H1 (cell line): ENCODE data around the gene GATC. TPM values are rescaled to one million over a fixed set of nuclear protein-coding genes. Genes with fewer than 3 reads are reported as not detected.

Experiments
- CTCF ChIA-PET: fragments of 300-600 bp; sonication (Branson Sonifier 250); formaldehyde crosslinking; loops from one replicate; lab custom pipeline; 2021; ENCODE audit not compliant: partially characterized antibody; lab: Charles Lee
- POLR2A ChIA-PET: fragments of 300-600 bp; sonication (Branson Sonifier 250); formaldehyde crosslinking; loops from one replicate; lab custom pipeline; 2021; ENCODE audit warnings: inconsistent platforms; ENCODE audit not compliant: partially characterized antibody; lab: Charles Lee
- DNase-seq, 2 experiments: peaks; one replicate each; pipeline versions ENCODE4 v3.0.0 to v3.0.0-alpha.2; 2010 to 2022; ENCODE audit warnings: low spot score in 2 of 2, low read depth in 1 of 2, mixed read lengths in 1 of 2
- FAIRE-seq: peaks from 2 replicates; lab custom pipeline; 2011; peaks lifted over from hg19 to GRCh38; lab: Jason Lieb, UNC
- H2AFZ ChIP-seq: 2 replicates; pipeline ENCODE4 v1.8.1; 2012; ENCODE audit warnings: low read length, inconsistent platforms
- H2AK5ac ChIP-seq: 2 replicates; pipeline ENCODE4 v1.6.1; 2013; ENCODE audit warnings: low read depth, low read length
- H2BK120ac ChIP-seq: replicated peaks from 2 replicates; pipeline ENCODE3; 2013; ENCODE audit warnings: low read depth, low read length, inconsistent platforms
- H2BK12ac ChIP-seq: 2 replicates; pipeline ENCODE4 v1.6.1; 2013; ENCODE audit warnings: low read depth, low read length
- H2BK15ac ChIP-seq: 2 replicates; pipeline ENCODE4 v1.6.1; 2013; ENCODE audit warnings: low read length
- H2BK20ac ChIP-seq: 2 replicates; pipeline ENCODE4 v1.6.1; 2013; ENCODE audit warnings: low read length
- H2BK5ac ChIP-seq: 2 replicates; pipeline ENCODE4 v1.6.1; 2013; ENCODE audit warnings: low read depth, low read length
- H3K14ac ChIP-seq: 2 replicates; pipeline ENCODE4 v1.6.1; 2013; ENCODE audit warnings: inconsistent platforms; ENCODE audit not compliant: insufficient read length
- H3K18ac ChIP-seq: 2 replicates; pipeline ENCODE4 v1.6.1; 2013; ENCODE audit warnings: low read length; ENCODE audit errors: extremely low read depth
- H3K23ac ChIP-seq: 2 replicates; pipeline ENCODE4 v1.6.1; 2013; ENCODE audit warnings: inconsistent platforms; ENCODE audit not compliant: insufficient read length
- H3K23me2 ChIP-seq: 2 replicates; pipeline ENCODE4 v1.6.1; 2013; ENCODE audit warnings: low read depth, low read length
- H3K27ac ChIP-seq: 2 replicates; pipeline ENCODE4 v1.6.1; 2011; ENCODE audit warnings: low read depth, low read length, inconsistent platforms
- H3K27me3 ChIP-seq, 4 experiments: replicated peaks in 1 of 4; 1 replicate in 1 of 4; 2 replicates in 3 of 4; pipeline versions ENCODE4 v1.6.1 to v1.8.1; 2011 to 2013; ENCODE audit warnings: low read length in 3 of 4, mild to moderate bottlenecking in 3 of 4, inconsistent platforms in 2 of 4, mixed read lengths in 2 of 4, moderate library complexity in 1 of 4; ENCODE audit not compliant: control insufficient read depth in 3 of 4, insufficient read depth in 3 of 4; ENCODE audit errors: extremely low read depth in 1 of 4
- H3K36me3 ChIP-seq, 4 experiments: 2 replicates each; pipeline versions ENCODE4 v1.6.1 to v1.8.1; 2011 to 2013; ENCODE audit warnings: mild to moderate bottlenecking in 4 of 4, low read length in 3 of 4, moderate library complexity in 2 of 4, control low read depth in 1 of 4, inconsistent platforms in 1 of 4; ENCODE audit not compliant: insufficient read depth in 4 of 4, control insufficient read depth in 2 of 4
- H3K4ac ChIP-seq: replicated peaks from 2 replicates; pipeline ENCODE3; 2013; ENCODE audit warnings: low read length, low read depth, mixed read lengths, inconsistent platforms; ENCODE audit not compliant: insufficient read length
- H3K4me1 ChIP-seq, 4 experiments: replicated peaks in 1 of 4; 1 replicate in 1 of 4; 2 replicates in 3 of 4; pipeline versions ENCODE4 v1.6.1 to v1.8.1; 2011 to 2013; ENCODE audit warnings: low read length in 3 of 4, inconsistent platforms in 2 of 4, mixed read lengths in 1 of 4; ENCODE audit not compliant: insufficient read depth in 4 of 4, control insufficient read depth in 3 of 4
- H3K4me2 ChIP-seq, 2 experiments: 2 replicates each; pipeline versions ENCODE4 v1.6.1 to v1.8.1; 2011 to 2013; ENCODE audit warnings: low read depth in 2 of 2, low read length in 2 of 2, control low read depth in 1 of 2, inconsistent platforms in 1 of 2, mild to moderate bottlenecking in 1 of 2; ENCODE audit not compliant: insufficient read depth in 1 of 2
- H3K4me3 ChIP-seq, 4 experiments: fragments of 200-600, 300-600 bp in 1 of 4; sonication (generic), shearing (Covaris generic), sonication (Bioruptor Twin) in 1 of 4; 2 replicates each; pipeline versions ENCODE4 v1.5.1 to v1.8.1; 2011 to 2016; ENCODE audit warnings: low read length in 4 of 4, low read depth in 3 of 4, control low read depth in 2 of 4, inconsistent platforms in 2 of 4, mild to moderate bottlenecking in 2 of 4, mixed read lengths in 1 of 4, moderate library complexity in 1 of 4; ENCODE audit not compliant: insufficient read depth in 2 of 4; ENCODE audit errors: extremely low read depth in 1 of 4
- H3K56ac ChIP-seq: replicated peaks from 2 replicates; pipeline ENCODE3; 2013; ENCODE audit warnings: low read depth, mild to moderate bottlenecking, mixed read lengths, low read length, inconsistent platforms; ENCODE audit not compliant: insufficient read length
- H3K79me1 ChIP-seq: 2 replicates; pipeline ENCODE4 v1.6.1; 2013; ENCODE audit warnings: low read depth, low read length, control low read depth
- H3K79me2 ChIP-seq, 2 experiments: 2 replicates each; pipeline versions ENCODE4 v1.6.1 to v1.8.1; 2012 to 2013; ENCODE audit warnings: low read length in 2 of 2, mild to moderate bottlenecking in 2 of 2, inconsistent platforms in 1 of 2; ENCODE audit not compliant: insufficient read depth in 2 of 2, control insufficient read depth in 1 of 2
- H3K9ac ChIP-seq, 4 experiments: replicated peaks in 1 of 4; 1 replicate in 1 of 4; 2 replicates in 3 of 4; pipeline versions ENCODE4 v1.6.1 to v1.8.1; 2011 to 2013; ENCODE audit warnings: low read depth in 3 of 4, low read length in 3 of 4, control low read depth in 2 of 4, mild to moderate bottlenecking in 2 of 4, moderate library complexity in 2 of 4, inconsistent platforms in 1 of 4; ENCODE audit errors: extremely low read depth in 1 of 4
- H3K9me3 ChIP-seq, 2 experiments: 2 replicates each; pipeline versions ENCODE4 v1.6.1 to v1.8.1; 2012 to 2013; ENCODE audit warnings: mild to moderate bottlenecking in 2 of 2, moderate library complexity in 2 of 2, control low read depth in 1 of 2, inconsistent platforms in 1 of 2, low read depth in 1 of 2, low read length in 1 of 2, mixed read lengths in 1 of 2; ENCODE audit not compliant: insufficient read depth in 2 of 2
- H4K20me1 ChIP-seq, 2 experiments: replicated peaks in 1 of 2; 2 replicates each; pipeline versions ENCODE3 to v1.8.1; 2011 to 2013; ENCODE audit warnings: inconsistent platforms in 2 of 2, low read length in 2 of 2, mild to moderate bottlenecking in 1 of 2; ENCODE audit not compliant: insufficient read depth in 2 of 2, control insufficient read depth in 1 of 2
- H4K5ac ChIP-seq: 2 replicates; pipeline ENCODE4 v1.6.1; 2013; ENCODE audit warnings: low read length, low read depth, mixed read lengths, inconsistent platforms; ENCODE audit not compliant: insufficient read length
- H4K8ac ChIP-seq: 2 replicates; pipeline ENCODE4 v1.8.0; 2013; ENCODE audit warnings: mild to moderate bottlenecking, moderate library complexity, low read length, inconsistent platforms; ENCODE audit not compliant: insufficient read depth; ENCODE audit errors: extremely low read depth
- H4K91ac ChIP-seq: replicated peaks from 2 replicates; pipeline ENCODE3; 2013; ENCODE audit warnings: low read length, mixed read lengths, inconsistent platforms; ENCODE audit not compliant: insufficient read length
- CHD2 ChIP-seq: IDR thresholded peaks from 2 replicates; pipeline ENCODE4 v1.6.1; 2012; ENCODE audit warnings: low read length, improper control_type of control experiment
- CTBP2 ChIP-seq: IDR thresholded peaks from 2 replicates; pipeline ENCODE4 v1.7.0; 2011; ENCODE audit warnings: borderline replicate concordance, mild to moderate bottlenecking, moderate library complexity, mixed read lengths, low read length; ENCODE audit not compliant: insufficient read depth, insufficient read length
- FOSL1 ChIP-seq: IDR thresholded peaks from 2 replicates; pipeline ENCODE4 v1.6.1; 2011; ENCODE audit warnings: mild to moderate bottlenecking, low read depth, low read length, moderate library complexity; ENCODE audit not compliant: insufficient read depth
- HDAC6 ChIP-seq: IDR thresholded peaks from one replicate; pipeline ENCODE4 v1.7.1; 2012; ENCODE audit warnings: low read depth, mild to moderate bottlenecking, inconsistent platforms, low read length, moderate library complexity
- KDM1A ChIP-seq: fragments of 200-600, 300-600 bp; sonication (generic); IDR thresholded peaks from 2 replicates; pipeline ENCODE4 v1.7.1; 2016; ENCODE audit warnings: mild to moderate bottlenecking, low read length, borderline replicate concordance
- KDM4A ChIP-seq: IDR thresholded peaks from one replicate; pipeline ENCODE4 v1.7.1; 2012; ENCODE audit warnings: low read depth, mild to moderate bottlenecking, moderate library complexity, low read length, inconsistent platforms; ENCODE audit not compliant: severe bottlenecking
- RNF2 ChIP-seq: fragments of 200-900, 300-1000 bp; sonication (generic); IDR thresholded peaks from 2 replicates; pipeline ENCODE4 v1.7.1; 2016; ENCODE audit warnings: borderline replicate concordance, low read depth, mild to moderate bottlenecking, antibody characterized with exemption, low read length; ENCODE audit not compliant: poor library complexity, severe bottlenecking; ENCODE audit errors: missing control alignments
- SAP30 ChIP-seq: fragments of 300-600 bp; sonication (generic); IDR thresholded peaks from 2 replicates; pipeline ENCODE4 v1.7.1; 2012; ENCODE audit warnings: low read length, moderate library complexity, mild to moderate bottlenecking, inconsistent platforms; ENCODE audit not compliant: insufficient read depth, insufficient replicate concordance
- SIRT6 ChIP-seq: IDR thresholded peaks from one replicate; pipeline ENCODE4 v1.7.1; 2012; ENCODE audit warnings: low read length, inconsistent platforms
- SRF ChIP-seq: IDR thresholded peaks from 2 replicates; pipeline ENCODE4 v1.6.1; 2011; ENCODE audit warnings: mild to moderate bottlenecking, low read depth, low read length, moderate library complexity
- YY1 ChIP-seq: IDR thresholded peaks from 2 replicates; pipeline ENCODE4 v1.6.1; 2011; ENCODE audit warnings: low read depth, mild to moderate bottlenecking, low read length
- ZNF274 ChIP-seq: IDR thresholded peaks from 2 replicates; pipeline ENCODE4 v1.7.0; 2012; ENCODE audit warnings: low read length, borderline replicate concordance; ENCODE audit errors: extremely low read depth
- WGBS, 2 experiments: shearing (Covaris generic) in 1 of 2; methylation state at CpG; one replicate each; pipeline versions ENCODE4 v1.1.6 to v1.1.7; 2013 to 2015; ENCODE audit warnings: low lambda C conversion rate in 2 of 2, mixed read lengths in 2 of 2, inconsistent platforms in 1 of 2, low coverage in 1 of 2, missing lambda C conversion rate in 1 of 2; ENCODE audit not compliant: insufficient replicate concordance in 2 of 2, insufficient coverage in 1 of 2, insufficient read length in 1 of 2; ENCODE audit errors: extremely low coverage in 1 of 2, missing lambda C conversion rate in 1 of 2; 5-methylcytosine and 5-hydroxymethylcytosine counted together
- polyA plus RNA-seq, 7 experiments: library from polyadenylated mRNA; depleted of rRNA in 3 of 7; stranded (reverse) in 5 of 7; unstranded in 2 of 7; fragments of >200 nt in 5 of 7; fragments of 200-250 nt in 2 of 7; gene quantifications; 1 replicate in 5 of 7; 2 replicates in 1 of 7; 4 replicates in 1 of 7; pipeline versions ENCODE4 v1.2.1 to v1.2.3, GENCODE V29; 2011 to 2013; ENCODE audit warnings: missing spikeins in 2 of 7, mixed read lengths in 2 of 7
- total RNA-seq: library from RNA; stranded (reverse); fragmentation: NEBNext Ultra II Directional; extraction: Animal tissue kit (Norgen Biotek cat#: 25700); gene quantifications from 2 replicates; pipeline ENCODE4 v1.2.1, GENCODE V29; 2021
- TF ChIP-seq, protein P1 (sequence below): IDR thresholded peaks from 2 replicates; pipeline ENCODE4 v1.6.1; 2012; ENCODE audit warnings: inconsistent platforms

Gene GATC
- total and polyA plus RNA-seq, 2 of the 8 experiments (the other 6 are each of a cell fraction or from before 2014, with no cell fraction given) = 13.2 to 30.4 TPM

- no peaks in the 10 kb centered on the region for H3K9me3 ChIP-seq
- H2BK12ac ChIP-seq = 0 out of 2 replicates have a peak overlapping the region, but pooled peaks have one; percentile 40
- peak overlapping the region; percentile 23; the same call in 1 of the 2 replicates for H2BK20ac ChIP-seq
- no peaks in the 10 kb centered on the region for H3K23me2 ChIP-seq
- CTCF ChIA-PET = interaction anchor here (0.6 to 1.2 kb wide), 4 partner anchors 27 to 114 kb away, joined by 3 to 7 read pairs (median 4); no protein-coding TSS in a partner anchor
- FAIRE-seq (no peak), DNase-seq (no peak)
- H3K4me2 ChIP-seq = no peak overlapping the region
- H3K79me1 ChIP-seq = no peaks in the 10 kb centered on the region
- H3K14ac ChIP-seq = no peak overlapping the region
- H2AK5ac ChIP-seq = no peak overlapping the region
- peaks cover 4 to 15% (median 9%) of the 10 kb centered on the region in 4 experiments for H3K4me1 ChIP-seq
- no peak overlapping the region for H4K91ac ChIP-seq
- 78% methylated on average over 5 of the region's 5 CpGs; no CpG with 5 or more reads in 1 of the 2 experiments for WGBS, 2 experiments
- H3K27ac ChIP-seq = no peak overlapping the region
- H3K4ac ChIP-seq = no peak overlapping the region
- H4K5ac ChIP-seq = no peak overlapping the region
- H3K9ac ChIP-seq = no peak overlapping the region
- H2BK120ac ChIP-seq = no peak overlapping the region
- no peaks in the 10 kb centered on the region for H3K79me2 ChIP-seq
- no peak overlapping the region for H3K23ac ChIP-seq
- no peaks in the 10 kb centered on the region for H3K27me3 ChIP-seq
- H2BK5ac ChIP-seq = no peak overlapping the region
- H2AFZ ChIP-seq = no peak overlapping the region
- H2BK15ac ChIP-seq = peak overlapping the region; percentile 48; the same call in 1 of the 2 replicates
- no peaks in the 10 kb centered on the region for H3K36me3 ChIP-seq
- no peak overlapping the region for H4K8ac ChIP-seq
- no peak overlapping the region for H3K4me3 ChIP-seq
- H3K56ac ChIP-seq = no peak overlapping the region
- no peaks in the 10 kb centered on the region for H4K20me1 ChIP-seq
- no peak overlapping the region for H3K18ac ChIP-seq
- POLR2A ChIA-PET = interaction anchor here (0.8 to 3.3 kb wide), 3 partner anchors 10 to 14 kb away, joined by 3 to 9 read pairs (median 3); no protein-coding TSS in a partner anchor
- TF ChIP-seq ZNF274 = no peak
- no peak for TF ChIP-seq FOSL1
- TF ChIP-seq SAP30 = no peak
- TF ChIP-seq SIRT6 = no peak
- TF ChIP-seq, protein P1, sequence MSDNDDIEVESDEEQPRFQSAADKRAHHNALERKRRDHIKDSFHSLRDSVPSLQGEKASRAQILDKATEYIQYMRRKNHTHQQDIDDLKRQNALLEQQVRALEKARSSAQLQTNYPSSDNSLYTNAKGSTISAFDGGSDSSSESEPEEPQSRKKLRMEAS = no peak
- TF ChIP-seq RNF2 = no peak
- TF ChIP-seq YY1 = no peak
- TF ChIP-seq HDAC6 = no peak
- no peak for TF ChIP-seq KDM1A
- TF ChIP-seq CHD2 = no peak
- TF ChIP-seq KDM4A = no peak
- TF ChIP-seq CTBP2 = no peak
- no peak for TF ChIP-seq SRF
Observed at GRCh38 chr12:120399531-120399930, 46.7 kb upstream of the GATC start.
